Renal pelvis (tissue), 4 donors: ENCODE results near the gene KCNJ8. TPM values are rescaled to one million over a fixed set of nuclear protein-coding genes. Genes with fewer than 3 reads are reported as not detected.
A peak's percentile ranks its signal among the peaks of the same experiment; 100 is the strongest.
"Not testable (repeated sequence)": the region's sequence is repeated elsewhere in the genome, so short reads cannot be mapped to it uniquely, and the experiment has no call there.

Source experiments
- DNase-seq: peaks from one replicate; pipeline ENCODE4 v3.0.0-alpha.2; 2013
- polyA plus RNA-seq, 3 donors: library from polyadenylated mRNA; unstranded; fragments of 120-200 nt; gene quantifications; one replicate each; pipeline ENCODE4 v1.2.1, GENCODE V29; 2013; ENCODE audit not compliant: insufficient read length in 3 of 3

Gene KCNJ8
- polyA plus RNA-seq, 3 donors = 19.4 to 22.8 (median 20.5) TPM

GRCh38 chr12:21794807-21795595 lies 20.5 kb upstream of the KCNJ8 start:
- DNase-seq = not testable (repeated sequence)

- DNase-seq = not testable (repeated sequence)
Observed at GRCh38 chr12:21789687-21790086, 15.2 kb upstream of the KCNJ8 start.

GRCh38 chr12:21788089-21788983 lies 13.8 kb upstream of the KCNJ8 start:
- DNase-seq = peak; percentile 12

GRCh38 chr12:21786041-21786531 lies 11.6 kb upstream of the KCNJ8 start:
- no peak for DNase-seq

GRCh38 chr12:21782723-21783122 lies 8.2 kb upstream of the KCNJ8 start:
- DNase-seq = not testable (repeated sequence)

- no peak for DNase-seq
Observed at GRCh38 chr12:21780786-21781185, 6.3 kb upstream of the KCNJ8 start.

- DNase-seq = no peak
Observed at GRCh38 chr12:21776175-21776574, 1.7 kb upstream of the KCNJ8 start.

- peak; percentile 19 for DNase-seq
Observed at GRCh38 chr12:21775133-21775820, 771 bp upstream of the KCNJ8 start.

- no peak for DNase-seq
Observed at GRCh38 chr12:21773806-21774205, 700 bp downstream of the KCNJ8 start.

GRCh38 chr12:21773263-21773741 lies 1.2 kb downstream of the KCNJ8 start:
- DNase-seq = peak; percentile 56

GRCh38 chr12:21771311-21771710 lies 3.2 kb downstream of the KCNJ8 start:
- DNase-seq = no peak

GRCh38 chr12:21769307-21769706 lies 5.2 kb downstream of the KCNJ8 start:
- no peak for DNase-seq

- no peak for DNase-seq
Observed at GRCh38 chr12:21766403-21766802, 8.1 kb downstream of the KCNJ8 start.

- DNase-seq = no peak
Observed at GRCh38 chr12:21764950-21765349, 9.6 kb downstream of the KCNJ8 start.

- no peak for DNase-seq
Observed at GRCh38 chr12:21764065-21764464, 10.4 kb downstream of the KCNJ8 start.

GRCh38 chr12:21763531-21763930 lies 11.0 kb downstream of the KCNJ8 start:
- no peak for DNase-seq

GRCh38 chr12:21759737-21760136 lies 14.8 kb downstream of the KCNJ8 start:
- DNase-seq = no peak

GRCh38 chr12:21757735-21758134 lies 16.8 kb downstream of the KCNJ8 start:
- DNase-seq = no peak

- no peak for DNase-seq
Observed at GRCh38 chr12:21756699-21757098, 17.8 kb downstream of the KCNJ8 start.

- peak; percentile 92 for DNase-seq
Observed at GRCh38 chr12:21751517-21751916, 23.0 kb downstream of the KCNJ8 start.

- no peak for DNase-seq
Observed at GRCh38 chr12:21745258-21745657, 29.2 kb downstream of the KCNJ8 start.

GRCh38 chr12:21731144-21731543 lies 43.4 kb downstream of the KCNJ8 start:
- no peak for DNase-seq
